WTC11 (cell line): ENCODE results near the gene GSTP1. TPM values are rescaled to one million over a fixed set of nuclear protein-coding genes. Genes with fewer than 3 reads are reported as not detected.

Source experiments
- ATAC-seq: fragments of 200-7000 bp; cut with Tn5 transposase; 2 replicates; pipeline ENCODE4 v1.10.0; 2021; ENCODE audit warnings: mild to moderate bottlenecking, moderate library complexity
- CTCF ChIA-PET: fragments of 300-600 bp; sonication (Branson Sonifier 250); formaldehyde crosslinking; loops from one replicate; lab custom pipeline; 2021; ENCODE audit warnings: antibody characterized with exemption; lab: Charles Lee
- POLR2A ChIA-PET: fragments of 350-600 bp; sonication (Branson Sonifier 250); formaldehyde crosslinking; loops from one replicate; lab custom pipeline; 2021; ENCODE audit warnings: antibody characterized with exemption; lab: Charles Lee
- DNase-seq: peaks from one replicate; pipeline ENCODE4 v3.0.0; 2021; ENCODE audit warnings: low spot score
- H3K27ac Mint-ChIP-seq: 2 replicates; pipeline ENCODE4 v1.8.0; 2021; ENCODE audit warnings: mixed read lengths
- H3K27me3 Mint-ChIP-seq: 2 replicates; pipeline ENCODE4 v1.8.0; 2021; ENCODE audit warnings: low read depth, mild to moderate bottlenecking, moderate library complexity, mixed read lengths
- H3K36me3 Mint-ChIP-seq: 2 replicates; pipeline ENCODE4 v1.8.0; 2021; ENCODE audit warnings: mixed read lengths
- H3K4me1 Mint-ChIP-seq: 2 replicates; pipeline ENCODE4 v1.8.0; 2022; ENCODE audit warnings: mixed read lengths
- H3K4me3 Mint-ChIP-seq: 2 replicates; pipeline ENCODE4 v1.8.0; 2021; ENCODE audit warnings: mild to moderate bottlenecking, moderate library complexity, mixed read lengths
- H3K9me3 Mint-ChIP-seq: 2 replicates; pipeline ENCODE4 v1.8.0; 2021; ENCODE audit warnings: mixed read lengths
- ATF1 ChIP-seq: sonication (generic); formaldehyde crosslinking; IDR thresholded peaks from 2 replicates; pipeline ENCODE4 v1.8.1; 2023; ENCODE audit warnings: mild to moderate bottlenecking, moderate library complexity, missing genetic modification reagents
- CBFB ChIP-seq: sonication (generic); formaldehyde crosslinking; IDR thresholded peaks from 2 replicates; pipeline ENCODE4 v1.8.1; 2022; ENCODE audit warnings: mild to moderate bottlenecking, low read depth, missing genetic modification reagents
- EMX1 ChIP-seq: fragments of 250-450 bp; sonication (Bioruptor Pico); IDR thresholded peaks from 2 replicates; pipeline ENCODE4 v1.8.0; 2021; ENCODE audit warnings: mild to moderate bottlenecking
- ESRRA ChIP-seq: sonication (generic); formaldehyde crosslinking; IDR thresholded peaks from 2 replicates; pipeline ENCODE4 v1.8.1; 2022; ENCODE audit warnings: mild to moderate bottlenecking, missing genetic modification reagents, borderline replicate concordance
- FOXJ3 ChIP-seq: sonication (generic); formaldehyde crosslinking; IDR thresholded peaks from 2 replicates; pipeline ENCODE4 v1.9.0; 2021; ENCODE audit warnings: missing genetic modification reagents, mild to moderate bottlenecking, borderline replicate concordance
- GABPB1 ChIP-seq: sonication (generic); formaldehyde crosslinking; IDR thresholded peaks from 2 replicates; pipeline ENCODE4 v1.8.1; 2023; ENCODE audit warnings: mild to moderate bottlenecking, missing genetic modification reagents
- NR3C1 ChIP-seq: sonication (generic); formaldehyde crosslinking; conservative IDR thresholded peaks from 2 replicates; pipeline ENCODE4 v1.8.1; 2023; ENCODE audit warnings: low read depth, mild to moderate bottlenecking, missing genetic modification reagents
- SP1 ChIP-seq: sonication (generic); formaldehyde crosslinking; conservative IDR thresholded peaks from 2 replicates; pipeline ENCODE4 v1.8.1; 2022; ENCODE audit warnings: missing genetic modification reagents
- TEAD4 ChIP-seq: sonication (generic); formaldehyde crosslinking; IDR thresholded peaks from 2 replicates; pipeline ENCODE4 v1.8.0; 2022; ENCODE audit warnings: mild to moderate bottlenecking, missing genetic modification reagents
- ZBTB21 ChIP-seq: sonication (generic); formaldehyde crosslinking; IDR thresholded peaks from 2 replicates; pipeline ENCODE4 v1.8.1; 2023; ENCODE audit warnings: mild to moderate bottlenecking, missing genetic modification reagents, borderline replicate concordance
- ZNF138 ChIP-seq: sonication (generic); formaldehyde crosslinking; conservative IDR thresholded peaks from 2 replicates; pipeline ENCODE4 v1.8.1; 2022; ENCODE audit warnings: mild to moderate bottlenecking, moderate library complexity, missing genetic modification reagents
- ZNF219 ChIP-seq: sonication (generic); formaldehyde crosslinking; IDR thresholded peaks from 2 replicates; pipeline ENCODE4 v1.8.0; 2023; ENCODE audit warnings: missing genetic modification reagents, mild to moderate bottlenecking, borderline replicate concordance
- ZNF317 ChIP-seq: sonication (generic); formaldehyde crosslinking; IDR thresholded peaks from 2 replicates; pipeline ENCODE4 v1.8.1; 2023; ENCODE audit warnings: low read depth, mild to moderate bottlenecking, moderate library complexity, missing genetic modification reagents, borderline replicate concordance
- ZNF396 ChIP-seq: fragments of 250-450 bp; sonication (Bioruptor Pico); IDR thresholded peaks from 2 replicates; pipeline ENCODE4 v1.8.0; 2021; ENCODE audit warnings: mild to moderate bottlenecking, moderate library complexity, borderline replicate concordance
- ZNF423 ChIP-seq: fragments of 250-450 bp; sonication (Bioruptor Pico); IDR thresholded peaks from 2 replicates; pipeline ENCODE4 v2.1.2; 2022; ENCODE audit warnings: mild to moderate bottlenecking, moderate library complexity
- total RNA-seq: library from RNA; stranded (reverse); gene quantifications from 3 replicates; pipeline ENCODE4 v1.2.3, GENCODE V29; 2021
- TF ChIP-seq, protein P1 (sequence below): sonication (generic); formaldehyde crosslinking; IDR thresholded peaks from 2 replicates; pipeline ENCODE4 v1.8.0; 2022; ENCODE audit warnings: mild to moderate bottlenecking, missing genetic modification reagents
- TF ChIP-seq, protein P2 (sequence below): sonication (generic); formaldehyde crosslinking; IDR thresholded peaks from 2 replicates; pipeline ENCODE4 v1.8.1; 2022; ENCODE audit warnings: mild to moderate bottlenecking, missing genetic modification reagents, moderate library complexity, borderline replicate concordance
- TF ChIP-seq, protein P3 (sequence below): fragments of 250-450 bp; sonication (Bioruptor Pico); conservative IDR thresholded peaks from 2 replicates; pipeline ENCODE4 v1.9.0; 2021; ENCODE audit warnings: mild to moderate bottlenecking
- TF ChIP-seq, protein P4 (sequence below): sonication (generic); formaldehyde crosslinking; IDR thresholded peaks from 2 replicates; pipeline ENCODE4 v1.8.1; 2023; ENCODE audit warnings: mild to moderate bottlenecking, missing genetic modification reagents, moderate library complexity
- TF ChIP-seq, protein P5 (sequence below): sonication (generic); formaldehyde crosslinking; IDR thresholded peaks from 2 replicates; pipeline ENCODE4 v1.8.1; 2022; ENCODE audit warnings: low read depth, mild to moderate bottlenecking, moderate library complexity, missing genetic modification reagents, borderline replicate concordance
- TF ChIP-seq, protein P6 (sequence below): fragments of 250-450 bp; sonication (Bioruptor Pico); IDR thresholded peaks from 2 replicates; pipeline ENCODE4 v1.9.0; 2021; ENCODE audit warnings: mild to moderate bottlenecking
- TF ChIP-seq, protein P7 (sequence below): fragments of 200-600 bp; IDR thresholded peaks from 2 replicates; pipeline ENCODE4 v1.8.0; 2022; ENCODE audit warnings: antibody characterized with exemption

GSTP1 gene
- total RNA-seq, 1 experiment from 2014 or later, result 1,452 TPM

DNA sequence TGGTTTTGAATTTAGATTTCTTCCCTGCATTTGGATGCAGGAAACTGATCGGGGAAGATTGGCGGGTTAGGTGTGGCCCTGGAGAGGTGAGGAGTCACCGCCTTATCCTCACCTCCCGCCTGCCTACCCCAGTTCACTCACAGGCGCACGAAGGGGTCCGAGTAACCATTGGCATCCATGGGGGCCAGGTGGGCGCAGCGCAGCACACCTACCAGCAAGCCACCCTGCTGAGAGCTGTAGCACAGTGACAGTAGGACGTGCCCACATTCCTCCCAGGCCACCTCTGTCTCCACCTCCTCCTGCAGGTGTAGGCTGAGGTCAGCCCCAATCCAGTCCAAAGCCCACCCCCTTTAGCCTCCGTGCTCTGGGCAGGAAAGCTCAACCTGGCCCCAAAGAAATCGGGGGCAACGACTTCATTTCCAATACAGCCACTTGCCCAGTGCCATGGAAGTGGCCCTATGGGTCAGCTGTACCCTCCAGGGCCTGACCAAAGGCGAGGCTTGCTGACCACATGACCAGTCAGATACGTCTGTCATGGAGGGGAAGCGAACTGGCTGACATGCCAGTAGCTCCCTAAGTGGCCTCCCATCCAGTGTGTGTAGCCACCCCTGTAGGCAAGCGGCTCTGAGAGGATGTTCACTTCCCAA lies 29.8 kb downstream of the GSTP1 start:
- Mint-ChIP-seq H3K4me1 (peaks cover 37% of the 10 kb centered on the region), H3K27ac (no peak overlapping the region), H3K9me3 (no peaks in the 10 kb centered on the region), H3K4me3 (no peak overlapping the region), H3K27me3 (peaks cover 28% of the 10 kb centered on the region), H3K36me3 (peaks cover 19% of the 10 kb centered on the region)
- ChIA-PET CTCF (interaction anchor here (0.6 to 10.2 kb wide), 31 partner anchors 8 to 257 kb away, joined by 3 to 200 read pairs (median 5); partner anchors contain the start of genes AIP, CORO1B, GSTP1 and NUDT8), POLR2A (interaction anchor here (1.1 kb wide), 1 partner anchor 17 kb away, joined by 4 read pairs; the partner anchor contains the start of gene NUDT8)
- ATAC-seq (no peak), DNase-seq (no peak)
- TF ChIP-seq, protein P1, sequence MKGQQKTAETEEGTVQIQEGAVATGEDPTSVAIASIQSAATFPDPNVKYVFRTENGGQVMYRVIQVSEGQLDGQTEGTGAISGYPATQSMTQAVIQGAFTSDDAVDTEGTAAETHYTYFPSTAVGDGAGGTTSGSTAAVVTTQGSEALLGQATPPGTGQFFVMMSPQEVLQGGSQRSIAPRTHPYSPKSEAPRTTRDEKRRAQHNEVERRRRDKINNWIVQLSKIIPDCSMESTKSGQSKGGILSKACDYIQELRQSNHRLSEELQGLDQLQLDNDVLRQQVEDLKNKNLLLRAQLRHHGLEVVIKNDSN, result no peak
- TF ChIP-seq GABPB1 (CRISPR knock-in tag) (no peak), FOXJ3 (CRISPR knock-in tag) (no peak), ESRRA (CRISPR knock-in tag) (no peak), EMX1 (no peak), NR3C1 (CRISPR knock-in tag) (no peak), ZNF423 (CRISPR knock-in tag) (no peak)
- TF ChIP-seq, protein P2, sequence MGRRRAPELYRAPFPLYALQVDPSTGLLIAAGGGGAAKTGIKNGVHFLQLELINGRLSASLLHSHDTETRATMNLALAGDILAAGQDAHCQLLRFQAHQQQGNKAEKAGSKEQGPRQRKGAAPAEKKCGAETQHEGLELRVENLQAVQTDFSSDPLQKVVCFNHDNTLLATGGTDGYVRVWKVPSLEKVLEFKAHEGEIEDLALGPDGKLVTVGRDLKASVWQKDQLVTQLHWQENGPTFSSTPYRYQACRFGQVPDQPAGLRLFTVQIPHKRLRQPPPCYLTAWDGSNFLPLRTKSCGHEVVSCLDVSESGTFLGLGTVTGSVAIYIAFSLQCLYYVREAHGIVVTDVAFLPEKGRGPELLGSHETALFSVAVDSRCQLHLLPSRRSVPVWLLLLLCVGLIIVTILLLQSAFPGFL (CRISPR knock-in tag), result no peak
- TF ChIP-seq, protein P3, sequence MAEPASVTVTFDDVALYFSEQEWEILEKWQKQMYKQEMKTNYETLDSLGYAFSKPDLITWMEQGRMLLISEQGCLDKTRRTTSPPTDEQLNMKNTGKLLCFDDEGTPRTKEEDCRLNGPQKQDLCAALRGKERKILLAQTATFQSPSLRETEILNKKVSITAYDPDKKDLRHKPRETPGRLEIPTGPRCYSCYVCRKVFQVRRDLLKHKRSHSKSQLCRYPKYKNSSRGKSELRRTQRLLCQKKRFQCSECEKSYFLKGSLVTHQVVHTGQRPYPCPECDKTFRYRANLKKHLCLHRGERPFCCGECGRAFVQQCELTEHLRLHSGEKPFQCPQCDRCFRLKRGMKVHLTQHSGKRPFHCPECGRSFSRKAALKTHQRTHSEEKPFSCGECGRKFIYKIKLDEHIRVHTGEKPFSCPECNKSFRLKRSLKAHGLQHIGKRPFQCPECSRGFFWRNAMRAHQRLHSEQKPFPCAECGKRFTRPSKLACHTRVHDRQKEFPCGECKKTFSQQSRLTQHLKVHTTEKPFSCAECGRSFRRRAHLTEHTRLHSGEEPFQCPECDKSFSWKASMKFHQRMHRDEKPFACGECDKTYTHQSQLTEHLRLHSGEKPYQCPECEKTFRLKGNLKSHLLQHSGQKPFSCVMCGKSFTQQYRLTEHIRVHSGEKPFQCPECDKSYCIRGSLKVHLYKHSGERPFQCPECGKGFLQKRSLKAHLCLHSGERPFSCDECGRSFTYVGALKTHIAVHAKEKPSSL, result no peak

DNA sequence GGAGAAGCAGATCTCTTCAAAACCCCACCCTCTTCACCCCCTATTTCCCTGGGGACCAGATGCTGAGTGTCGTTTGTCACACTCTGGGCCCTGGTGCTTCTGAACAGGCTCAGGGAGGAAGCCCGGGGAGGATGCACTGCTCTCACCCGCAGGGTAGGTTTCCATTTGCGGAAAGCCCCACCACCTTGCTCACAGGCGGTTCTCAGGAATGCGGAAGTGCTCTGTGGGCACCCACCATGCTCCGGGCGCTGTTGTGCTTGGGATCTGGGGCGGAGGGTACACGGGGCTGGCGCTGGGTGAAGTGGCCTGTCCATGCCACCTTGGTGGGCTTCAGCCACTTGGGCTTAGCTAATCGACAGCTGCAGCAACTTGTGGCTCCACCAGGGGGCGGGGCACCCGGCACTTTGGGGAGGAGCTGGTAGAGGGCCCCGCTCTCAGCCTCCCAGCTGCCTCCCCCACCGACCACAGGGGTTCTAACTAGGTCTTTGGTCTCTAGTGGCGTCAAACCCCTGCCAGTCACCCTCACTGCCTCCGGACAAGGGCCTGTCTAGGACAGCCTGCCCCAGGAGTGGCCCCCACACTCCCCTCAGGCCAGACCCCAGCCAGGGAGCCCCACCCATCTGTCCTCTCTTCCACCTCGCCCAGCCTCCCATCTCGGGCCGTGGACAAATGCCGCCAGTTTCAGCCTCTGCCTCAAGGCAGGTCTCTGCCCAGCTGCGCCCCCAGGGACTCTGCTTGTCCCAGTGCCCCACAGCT lies 30.5 kb downstream of the GSTP1 start:
- H3K36me3 Mint-ChIP-seq, result peaks cover 15% of the 10 kb centered on the region
- peaks cover 31% of the 10 kb centered on the region for H3K27me3 Mint-ChIP-seq
- H3K4me3 Mint-ChIP-seq, result no peak overlapping the region
- ATAC-seq, result peak; percentile 39
- POLR2A ChIA-PET, result interaction anchor here (0.9 to 1.1 kb wide), 2 partner anchors 16 to 31 kb away, joined by 3 to 4 read pairs; partner anchors contain the start of gene NUDT8
- H3K4me1 Mint-ChIP-seq, result peaks cover 40% of the 10 kb centered on the region
- H3K9me3 Mint-ChIP-seq, result no peaks in the 10 kb centered on the region
- peak; percentile 84 for DNase-seq
- no peak overlapping the region for H3K27ac Mint-ChIP-seq
- CTCF ChIA-PET, result interaction anchor here (0.6 to 10.2 kb wide), 36 partner anchors 8 to 312 kb away, joined by 3 to 200 read pairs (median 4); partner anchors contain the start of genes AIP, CORO1B, GSTP1 and NUDT8
- no peak for TF ChIP-seq ATF1 (CRISPR knock-in tag)
- TF ChIP-seq ZNF396, result no peak
- TF ChIP-seq ZNF138 (CRISPR knock-in tag), result no peak
- TF ChIP-seq, protein P4, sequence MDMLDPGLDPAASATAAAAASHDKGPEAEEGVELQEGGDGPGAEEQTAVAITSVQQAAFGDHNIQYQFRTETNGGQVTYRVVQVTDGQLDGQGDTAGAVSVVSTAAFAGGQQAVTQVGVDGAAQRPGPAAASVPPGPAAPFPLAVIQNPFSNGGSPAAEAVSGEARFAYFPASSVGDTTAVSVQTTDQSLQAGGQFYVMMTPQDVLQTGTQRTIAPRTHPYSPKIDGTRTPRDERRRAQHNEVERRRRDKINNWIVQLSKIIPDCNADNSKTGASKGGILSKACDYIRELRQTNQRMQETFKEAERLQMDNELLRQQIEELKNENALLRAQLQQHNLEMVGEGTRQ (CRISPR knock-in tag), result no peak
- TF ChIP-seq, protein P5, sequence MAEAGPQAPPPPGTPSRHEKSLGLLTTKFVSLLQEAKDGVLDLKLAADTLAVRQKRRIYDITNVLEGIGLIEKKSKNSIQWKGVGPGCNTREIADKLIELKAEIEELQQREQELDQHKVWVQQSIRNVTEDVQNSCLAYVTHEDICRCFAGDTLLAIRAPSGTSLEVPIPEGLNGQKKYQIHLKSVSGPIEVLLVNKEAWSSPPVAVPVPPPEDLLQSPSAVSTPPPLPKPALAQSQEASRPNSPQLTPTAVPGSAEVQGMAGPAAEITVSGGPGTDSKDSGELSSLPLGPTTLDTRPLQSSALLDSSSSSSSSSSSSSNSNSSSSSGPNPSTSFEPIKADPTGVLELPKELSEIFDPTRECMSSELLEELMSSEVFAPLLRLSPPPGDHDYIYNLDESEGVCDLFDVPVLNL (CRISPR knock-in tag), result no peak
- no peak for TF ChIP-seq CBFB (CRISPR knock-in tag)
- TF ChIP-seq, protein P6, sequence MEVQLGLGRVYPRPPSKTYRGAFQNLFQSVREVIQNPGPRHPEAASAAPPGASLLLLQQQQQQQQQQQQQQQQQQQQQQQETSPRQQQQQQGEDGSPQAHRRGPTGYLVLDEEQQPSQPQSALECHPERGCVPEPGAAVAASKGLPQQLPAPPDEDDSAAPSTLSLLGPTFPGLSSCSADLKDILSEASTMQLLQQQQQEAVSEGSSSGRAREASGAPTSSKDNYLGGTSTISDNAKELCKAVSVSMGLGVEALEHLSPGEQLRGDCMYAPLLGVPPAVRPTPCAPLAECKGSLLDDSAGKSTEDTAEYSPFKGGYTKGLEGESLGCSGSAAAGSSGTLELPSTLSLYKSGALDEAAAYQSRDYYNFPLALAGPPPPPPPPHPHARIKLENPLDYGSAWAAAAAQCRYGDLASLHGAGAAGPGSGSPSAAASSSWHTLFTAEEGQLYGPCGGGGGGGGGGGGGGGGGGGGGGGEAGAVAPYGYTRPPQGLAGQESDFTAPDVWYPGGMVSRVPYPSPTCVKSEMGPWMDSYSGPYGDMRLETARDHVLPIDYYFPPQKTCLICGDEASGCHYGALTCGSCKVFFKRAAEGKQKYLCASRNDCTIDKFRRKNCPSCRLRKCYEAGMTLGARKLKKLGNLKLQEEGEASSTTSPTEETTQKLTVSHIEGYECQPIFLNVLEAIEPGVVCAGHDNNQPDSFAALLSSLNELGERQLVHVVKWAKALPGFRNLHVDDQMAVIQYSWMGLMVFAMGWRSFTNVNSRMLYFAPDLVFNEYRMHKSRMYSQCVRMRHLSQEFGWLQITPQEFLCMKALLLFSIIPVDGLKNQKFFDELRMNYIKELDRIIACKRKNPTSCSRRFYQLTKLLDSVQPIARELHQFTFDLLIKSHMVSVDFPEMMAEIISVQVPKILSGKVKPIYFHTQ (CRISPR knock-in tag), result no peak
- no peak for TF ChIP-seq ZBTB21 (CRISPR knock-in tag)
- TF ChIP-seq ZNF317, result no peak
- TF ChIP-seq SP1 (CRISPR knock-in tag), result peak; percentile 16; the same call in 1 of the 2 replicates
- TF ChIP-seq, protein P7, sequence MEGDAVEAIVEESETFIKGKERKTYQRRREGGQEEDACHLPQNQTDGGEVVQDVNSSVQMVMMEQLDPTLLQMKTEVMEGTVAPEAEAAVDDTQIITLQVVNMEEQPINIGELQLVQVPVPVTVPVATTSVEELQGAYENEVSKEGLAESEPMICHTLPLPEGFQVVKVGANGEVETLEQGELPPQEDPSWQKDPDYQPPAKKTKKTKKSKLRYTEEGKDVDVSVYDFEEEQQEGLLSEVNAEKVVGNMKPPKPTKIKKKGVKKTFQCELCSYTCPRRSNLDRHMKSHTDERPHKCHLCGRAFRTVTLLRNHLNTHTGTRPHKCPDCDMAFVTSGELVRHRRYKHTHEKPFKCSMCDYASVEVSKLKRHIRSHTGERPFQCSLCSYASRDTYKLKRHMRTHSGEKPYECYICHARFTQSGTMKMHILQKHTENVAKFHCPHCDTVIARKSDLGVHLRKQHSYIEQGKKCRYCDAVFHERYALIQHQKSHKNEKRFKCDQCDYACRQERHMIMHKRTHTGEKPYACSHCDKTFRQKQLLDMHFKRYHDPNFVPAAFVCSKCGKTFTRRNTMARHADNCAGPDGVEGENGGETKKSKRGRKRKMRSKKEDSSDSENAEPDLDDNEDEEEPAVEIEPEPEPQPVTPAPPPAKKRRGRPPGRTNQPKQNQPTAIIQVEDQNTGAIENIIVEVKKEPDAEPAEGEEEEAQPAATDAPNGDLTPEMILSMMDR, result peak; percentile 76
- TF ChIP-seq TEAD4 (CRISPR knock-in tag), result no peak
- TF ChIP-seq ZNF219 (CRISPR knock-in tag), result no peak
